DND-41 (cell line): Measurements from ENCODE around the gene TMEM117.

ENCODE experiments used
- EZH2 ChIP-seq: IDR thresholded peaks from 3 replicates; pipeline ENCODE4 v1.6.1; 2012; ENCODE audit warnings: borderline replicate concordance, low read depth, mild to moderate bottlenecking, moderate library complexity, low read length, inconsistent platforms; ENCODE audit not compliant: severe bottlenecking
- TF ChIP-seq, protein P1 (sequence below): IDR thresholded peaks from 2 replicates; pipeline ENCODE4 v1.5.1; 2012; ENCODE audit warnings: borderline replicate concordance, low read length, moderate library complexity, mild to moderate bottlenecking; ENCODE audit not compliant: poor library complexity, severe bottlenecking; ENCODE audit errors: extremely low read depth

DNA sequence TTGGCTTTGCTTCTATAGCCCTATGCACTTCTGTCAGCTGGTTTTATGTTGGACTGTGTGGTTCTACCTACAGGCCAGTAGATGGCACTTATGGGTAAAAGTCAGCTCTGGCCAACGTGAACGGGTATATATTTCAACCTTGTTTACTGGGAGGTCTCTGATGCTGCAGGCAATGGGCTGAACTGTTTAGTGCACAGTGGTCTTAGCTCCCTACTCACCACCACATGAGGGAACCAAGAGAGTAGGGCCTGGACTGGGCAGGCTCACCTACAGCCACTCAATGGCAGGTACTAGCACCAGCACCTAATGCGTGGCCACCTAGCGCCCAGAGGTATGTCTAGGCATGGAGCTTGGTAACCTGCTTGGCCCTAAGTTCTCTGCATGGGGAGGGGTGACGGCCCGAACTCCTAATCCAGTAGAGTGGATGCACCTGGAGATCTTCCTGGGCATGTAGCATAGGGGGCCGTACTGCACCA lies 481.8 kb downstream of the TMEM117 start:
- TF ChIP-seq, protein P1, sequence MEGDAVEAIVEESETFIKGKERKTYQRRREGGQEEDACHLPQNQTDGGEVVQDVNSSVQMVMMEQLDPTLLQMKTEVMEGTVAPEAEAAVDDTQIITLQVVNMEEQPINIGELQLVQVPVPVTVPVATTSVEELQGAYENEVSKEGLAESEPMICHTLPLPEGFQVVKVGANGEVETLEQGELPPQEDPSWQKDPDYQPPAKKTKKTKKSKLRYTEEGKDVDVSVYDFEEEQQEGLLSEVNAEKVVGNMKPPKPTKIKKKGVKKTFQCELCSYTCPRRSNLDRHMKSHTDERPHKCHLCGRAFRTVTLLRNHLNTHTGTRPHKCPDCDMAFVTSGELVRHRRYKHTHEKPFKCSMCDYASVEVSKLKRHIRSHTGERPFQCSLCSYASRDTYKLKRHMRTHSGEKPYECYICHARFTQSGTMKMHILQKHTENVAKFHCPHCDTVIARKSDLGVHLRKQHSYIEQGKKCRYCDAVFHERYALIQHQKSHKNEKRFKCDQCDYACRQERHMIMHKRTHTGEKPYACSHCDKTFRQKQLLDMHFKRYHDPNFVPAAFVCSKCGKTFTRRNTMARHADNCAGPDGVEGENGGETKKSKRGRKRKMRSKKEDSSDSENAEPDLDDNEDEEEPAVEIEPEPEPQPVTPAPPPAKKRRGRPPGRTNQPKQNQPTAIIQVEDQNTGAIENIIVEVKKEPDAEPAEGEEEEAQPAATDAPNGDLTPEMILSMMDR = peak; percentile 64
- TF ChIP-seq EZH2 = no peak
